Neuronal stem cell (in vitro differentiated cells): ENCODE results near the gene CALHM1.

Experiments used
- DNase-seq: peaks from one replicate; pipeline ENCODE4 v3.0.0-alpha.2; 2013; ENCODE audit warnings: low spot score
- H2AFZ ChIP-seq: one replicate; pipeline ENCODE4 v1.6.1; 2013; ENCODE audit warnings: mild to moderate bottlenecking, low read length, inconsistent platforms
- H2AK5ac ChIP-seq: 2 replicates; pipeline ENCODE4 v1.6.1; 2013; ENCODE audit warnings: low read depth, mild to moderate bottlenecking, inconsistent platforms, low read length, moderate library complexity, mixed read lengths
- H2BK120ac ChIP-seq: 2 replicates; pipeline ENCODE4 v1.6.1; 2013; ENCODE audit warnings: low read depth, mild to moderate bottlenecking, inconsistent platforms, low read length, moderate library complexity, mixed read lengths
- H2BK12ac ChIP-seq: one replicate; pipeline ENCODE4 v1.6.1; 2013; ENCODE audit warnings: low read length, inconsistent platforms
- H2BK15ac ChIP-seq: 2 replicates; pipeline ENCODE4 v1.6.1; 2013; ENCODE audit warnings: mild to moderate bottlenecking, low read length, inconsistent platforms, mixed read lengths
- H2BK5ac ChIP-seq: one replicate; pipeline ENCODE4 v1.6.1; 2013; ENCODE audit warnings: inconsistent platforms, mild to moderate bottlenecking, low read length, moderate library complexity
- H3K14ac ChIP-seq: one replicate; pipeline ENCODE4 v1.6.1; 2013; ENCODE audit warnings: low read length, inconsistent platforms
- H3K18ac ChIP-seq: 2 replicates; pipeline ENCODE4 v1.6.1; 2013; ENCODE audit warnings: low read length, inconsistent platforms
- H3K23ac ChIP-seq: 2 replicates; pipeline ENCODE4 v1.6.1; 2013; ENCODE audit warnings: low read depth, mild to moderate bottlenecking, mixed read lengths, low read length, inconsistent platforms; ENCODE audit not compliant: poor library complexity
- H3K27ac ChIP-seq: replicated peaks from 3 replicates; pipeline ENCODE4 v1.5.1; 2013; ENCODE audit warnings: low read length, inconsistent platforms
- H3K27me3 ChIP-seq, 3 experiments: 2 replicates each; pipeline ENCODE4 v1.6.1; 2013; ENCODE audit warnings: low read length in 3 of 3, mild to moderate bottlenecking in 2 of 3, inconsistent platforms in 1 of 3, low read depth in 1 of 3, mixed read lengths in 1 of 3, moderate library complexity in 1 of 3; ENCODE audit not compliant: control insufficient read depth in 3 of 3, insufficient read depth in 3 of 3
- H3K36me3 ChIP-seq, 2 donors: replicated peaks in 1 of 2; 2 replicates each; pipeline ENCODE4 v1.6.1; 2013; ENCODE audit warnings: low read length in 2 of 2; ENCODE audit not compliant: control insufficient read depth in 2 of 2, insufficient read depth in 2 of 2
- H3K4ac ChIP-seq: 2 replicates; pipeline ENCODE4 v1.6.1; 2013; ENCODE audit warnings: inconsistent platforms, mild to moderate bottlenecking, low read length, moderate library complexity
- H3K4me1 ChIP-seq, 2 donors: 1 replicate in 1 of 2; 2 replicates in 1 of 2; pipeline ENCODE4 v1.6.1; 2013; ENCODE audit warnings: low read length in 2 of 2, low read depth in 1 of 2; ENCODE audit not compliant: control insufficient read depth in 2 of 2, insufficient read depth in 1 of 2
- H3K4me2 ChIP-seq: one replicate; pipeline ENCODE4 v1.6.1; 2013; ENCODE audit warnings: mild to moderate bottlenecking, low read length, inconsistent platforms; ENCODE audit not compliant: insufficient read depth, poor library complexity, severe bottlenecking
- H3K4me3 ChIP-seq, 2 donors: 2 replicates each; pipeline ENCODE4 v1.5.1; 2013; ENCODE audit warnings: low read length in 2 of 2, mild to moderate bottlenecking in 2 of 2, inconsistent platforms in 1 of 2, moderate library complexity in 1 of 2
- H3K79me1 ChIP-seq: one replicate; pipeline ENCODE4 v1.6.1; 2013; ENCODE audit warnings: low read depth, mild to moderate bottlenecking, inconsistent platforms, low read length, moderate library complexity
- H3K9ac ChIP-seq: one replicate; pipeline ENCODE4 v1.6.1; 2013; ENCODE audit warnings: mild to moderate bottlenecking, low read depth, low read length, inconsistent platforms; ENCODE audit not compliant: poor library complexity
- H3K9me3 ChIP-seq, 2 donors: replicated peaks in 1 of 2; 2 replicates each; pipeline versions ENCODE3 to v1.6.1; 2013; ENCODE audit warnings: low read length in 2 of 2, mild to moderate bottlenecking in 2 of 2, inconsistent platforms in 1 of 2, low read depth in 1 of 2, mixed read lengths in 1 of 2, moderate library complexity in 1 of 2; ENCODE audit not compliant: control insufficient read depth in 2 of 2, insufficient read depth in 1 of 2
- H4K8ac ChIP-seq: one replicate; pipeline ENCODE4 v1.6.1; 2013; ENCODE audit warnings: low read depth, mild to moderate bottlenecking, inconsistent platforms, low read length, moderate library complexity
- H4K91ac ChIP-seq: one replicate; pipeline ENCODE4 v1.6.1; 2013; ENCODE audit warnings: low read length, low read depth, mild to moderate bottlenecking, inconsistent platforms; ENCODE audit not compliant: poor library complexity
- WGBS, 2 donors: extraction: QIAGEN DNeasy Blood & Tissue Kit; methylation state at CpG; one replicate each; pipeline ENCODE4 v1.1.7; 2013; ENCODE audit warnings: missing lambda C conversion rate in 2 of 2, mixed read lengths in 1 of 2; ENCODE audit not compliant: insufficient read length in 2 of 2, insufficient replicate concordance in 1 of 2; ENCODE audit errors: extremely low coverage in 2 of 2; 5-methylcytosine and 5-hydroxymethylcytosine counted together

Gene CALHM1

GRCh38 chr10:103481974-103482531 lies 23.4 kb upstream of the CALHM1 start:
- WGBS, 2 donors: no CpG with 5 or more reads among the region's 12 CpGs
- H3K4ac ChIP-seq: no peak overlapping the region
- no peak overlapping the region for H2BK12ac ChIP-seq
- H3K18ac ChIP-seq: no peak overlapping the region
- H4K8ac ChIP-seq: no peak overlapping the region
- no peak overlapping the region for H3K27ac ChIP-seq
- H4K91ac ChIP-seq: no peak overlapping the region
- no peak overlapping the region for H2AFZ ChIP-seq
- no peak overlapping the region for H3K23ac ChIP-seq
- no peaks in the 10 kb centered on the region for H3K9me3 ChIP-seq
- no peak overlapping the region for H2BK120ac ChIP-seq
- peaks cover 0 to 15% (median 0%) of the 10 kb centered on the region in 3 experiments for H3K27me3 ChIP-seq
- no peak overlapping the region for H3K14ac ChIP-seq
- no peaks in the 10 kb centered on the region for H3K36me3 ChIP-seq
- peaks cover 1 to 4% of the 10 kb centered on the region in 2 donors for H3K4me1 ChIP-seq
- no peak overlapping the region for H2AK5ac ChIP-seq
- no peak overlapping the region for H3K4me3 ChIP-seq
- no peak overlapping the region for H2BK5ac ChIP-seq
- H3K79me1 ChIP-seq: no peaks in the 10 kb centered on the region
- peak overlapping the region; percentile 61 for H3K9ac ChIP-seq
- no peak overlapping the region for H3K4me2 ChIP-seq
- no peak for DNase-seq
- H2BK15ac ChIP-seq: no peak overlapping the region

GRCh38 chr10:103480521-103480920 lies 21.8 kb upstream of the CALHM1 start:
- Histone ChIP-seq H3K4ac (no peak overlapping the region), H3K79me1 (no peaks in the 10 kb centered on the region), H4K91ac (no peak overlapping the region), H2BK5ac (no peak overlapping the region), H2BK15ac (no peak overlapping the region), H3K4me3 (peak overlapping the region in 1 of 2 donors; percentile 36), H3K4me1 (peaks cover 4 to 8% of the 10 kb centered on the region in 2 donors), H3K36me3 (no peaks in the 10 kb centered on the region), H2BK120ac (no peak overlapping the region), H3K23ac (no peak overlapping the region), H2BK12ac (no peak overlapping the region), H2AFZ (no peak overlapping the region), H3K9ac (no peak overlapping the region), H3K4me2 (no peak overlapping the region), H3K27ac (no peak overlapping the region), H3K14ac (peak overlapping the region; percentile 67), H3K18ac (no peak overlapping the region), H3K27me3 (peaks cover 0 to 21% (median 0%) of the 10 kb centered on the region in 3 experiments), H2AK5ac (peak overlapping the region; percentile 68), H3K9me3 (no peaks in the 10 kb centered on the region), H4K8ac (no peak overlapping the region)
- no CpG with 5 or more reads among the region's 5 CpGs for WGBS, 2 donors
- DNase-seq: no peak

DNA sequence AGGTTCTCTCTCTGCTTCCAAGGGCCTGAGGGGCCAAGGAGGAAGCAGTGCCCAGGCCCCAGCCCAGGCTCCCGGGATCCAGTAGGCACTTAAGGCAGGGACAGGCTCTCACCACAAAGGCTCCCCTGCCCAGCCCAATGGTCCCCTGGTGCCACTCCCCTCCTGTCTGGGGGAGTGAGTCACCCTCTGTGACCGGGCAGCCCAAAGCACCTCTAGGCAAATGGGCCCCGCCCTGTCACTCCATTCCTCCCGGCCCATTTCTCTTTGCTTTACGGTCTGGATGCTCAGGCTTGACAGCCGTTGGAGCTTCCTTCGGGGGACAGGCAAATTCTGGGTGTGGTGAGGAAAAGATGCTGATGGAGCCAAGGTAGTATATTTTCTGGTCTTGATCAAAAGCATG lies 20.4 kb upstream of the CALHM1 start, which contains the start of gene CALHM3:
Gene CALHM3 (minus strand): TSS at position 106 of the 400 bp plus-strand sequence. CDS start 208 bp downstream, outside the sequence.
- peak within 1 kb of the TSS; percentile 77 for H2BK5ac ChIP-seq
- DNase-seq: no peak
- H3K27ac ChIP-seq: no peak within 1 kb of the TSS
- no CpG with 5 or more reads among the region's 7 CpGs for WGBS, 2 donors
- H2AFZ ChIP-seq: peak within 1 kb of the TSS; percentile 40
- H3K36me3 ChIP-seq: no peaks in the 10 kb centered on the region
- H3K23ac ChIP-seq: no peak within 1 kb of the TSS
- H3K27me3 ChIP-seq: peaks cover 0 to 21% (median 0%) of the 10 kb centered on the region in 3 experiments
- peak within 1 kb of the TSS; percentile 91 for H3K4ac ChIP-seq
- no peak within 1 kb of the TSS for H2BK12ac ChIP-seq
- H3K18ac ChIP-seq: peak within 1 kb of the TSS; percentile 77
- H3K9ac ChIP-seq: peak within 1 kb of the TSS; percentile 12
- H3K14ac ChIP-seq: peak within 1 kb of the TSS; percentile 47
- H3K79me1 ChIP-seq: no peaks in the 10 kb centered on the region
- peak within 1 kb of the TSS; percentile 94 for H4K91ac ChIP-seq
- H4K8ac ChIP-seq: peak within 1 kb of the TSS; percentile 57
- peaks cover 4 to 8% of the 10 kb centered on the region in 2 donors for H3K4me1 ChIP-seq
- no peak within 1 kb of the TSS for H3K4me2 ChIP-seq
- H2BK120ac ChIP-seq: no peak within 1 kb of the TSS
- H3K4me3 ChIP-seq: no peak within 1 kb of the TSS
- no peak within 1 kb of the TSS for H2AK5ac ChIP-seq
- H2BK15ac ChIP-seq: peak within 1 kb of the TSS; percentile 56
- H3K9me3 ChIP-seq: no peaks in the 10 kb centered on the region

DNA sequence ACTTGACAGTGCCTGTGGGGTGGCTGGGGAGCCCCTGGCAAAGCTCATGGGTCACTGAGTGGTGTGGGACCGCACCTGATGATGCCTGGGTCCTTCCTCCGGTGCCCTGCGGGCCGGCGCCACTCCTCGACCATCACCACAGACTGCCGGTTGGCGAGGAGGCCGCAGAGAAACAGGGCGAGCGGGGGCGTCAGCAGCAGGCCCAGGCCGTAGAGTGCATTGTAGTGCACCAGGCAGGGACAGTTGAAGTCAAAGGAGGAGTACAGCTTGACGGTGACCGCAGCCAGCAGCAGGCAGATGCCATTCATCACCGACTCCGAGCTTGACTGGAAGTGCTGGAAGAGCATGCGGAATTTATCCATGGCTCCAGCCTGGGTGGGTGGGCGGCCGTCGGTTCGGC lies 20.0 kb upstream of the CALHM1 start:
- Histone ChIP-seq H3K4me2 (no peak overlapping the region), H3K18ac (peak overlapping the region; percentile 77), H3K9me3 (no peaks in the 10 kb centered on the region), H2BK12ac (no peak overlapping the region), H2BK120ac (no peak overlapping the region), H3K27ac (no peak overlapping the region), H4K91ac (peak overlapping the region; percentile 94), H3K23ac (no peak overlapping the region), H3K4ac (peak overlapping the region; percentile 91), H3K4me3 (no peak overlapping the region), H3K4me1 (peaks cover 4 to 8% of the 10 kb centered on the region in 2 donors), H2AFZ (peak overlapping the region; percentile 40), H4K8ac (peak overlapping the region; percentile 57), H2BK15ac (peak overlapping the region; percentile 56), H2BK5ac (peak overlapping the region; percentile 77), H3K36me3 (no peaks in the 10 kb centered on the region), H3K27me3 (peaks cover 0 to 21% (median 0%) of the 10 kb centered on the region in 3 experiments), H3K14ac (peak overlapping the region; percentile 47), H3K9ac (peak overlapping the region; percentile 12), H2AK5ac (no peak overlapping the region), H3K79me1 (no peaks in the 10 kb centered on the region)
- WGBS, 2 donors: no CpG with 5 or more reads among the region's 22 CpGs
- DNase-seq: no peak
